NT2/D1 (cell line): ENCODE measurements around the gene TMEM263.
"Not testable (repeated sequence)": the region's sequence is repeated elsewhere in the genome, so short reads cannot be mapped to it uniquely, and the experiment has no call there.

Experiments
- DNase-seq: peaks from one replicate; pipeline ENCODE4 v3.0.0-alpha.2; 2011; ENCODE audit warnings: low read depth, low spot score
- H3K27me3 ChIP-seq: 2 replicates; pipeline ENCODE4 v1.6.0; 2011; ENCODE audit warnings: mild to moderate bottlenecking; ENCODE audit not compliant: insufficient read length, insufficient read depth
- H3K36me3 ChIP-seq: 2 replicates; pipeline ENCODE4 v1.6.1; 2011; ENCODE audit warnings: mild to moderate bottlenecking, low read length, mixed read lengths; ENCODE audit not compliant: insufficient read depth, insufficient read length
- H3K4me1 ChIP-seq: 2 replicates; pipeline ENCODE4 v1.5.1; 2011; ENCODE audit not compliant: insufficient read depth, insufficient read length
- H3K4me3 ChIP-seq: 2 replicates; pipeline ENCODE4 v1.5.1; 2011; ENCODE audit warnings: low read depth; ENCODE audit not compliant: insufficient read length
- H3K9ac ChIP-seq: 2 replicates; pipeline ENCODE4 v1.6.0; 2011; ENCODE audit warnings: low read depth; ENCODE audit not compliant: insufficient read length
- H3K9me3 ChIP-seq: 2 replicates; pipeline ENCODE4 v1.5.1; 2011; ENCODE audit warnings: mild to moderate bottlenecking, low read length; ENCODE audit not compliant: insufficient read depth
- SUZ12 ChIP-seq: IDR thresholded peaks from 2 replicates; pipeline ENCODE4 v1.6.1; 2011; ENCODE audit not compliant: insufficient read length, insufficient read depth; ENCODE audit errors: extremely low read depth
- YY1 ChIP-seq: IDR thresholded peaks from 2 replicates; pipeline ENCODE4 v1.6.1; 2011; ENCODE audit not compliant: insufficient read length, insufficient read depth
- ZNF274 ChIP-seq: IDR thresholded peaks from 2 replicates; pipeline ENCODE4 v1.6.1; 2011; ENCODE audit warnings: mild to moderate bottlenecking, low read depth, low read length

TMEM263 gene

GRCh38 chr12:106913456-106913855 is 42.3 kb upstream of the TMEM263 start:
- H3K4me1 ChIP-seq: peaks cover 3% of the 10 kb centered on the region
- no peaks in the 10 kb centered on the region for H3K27me3 ChIP-seq
- no peaks in the 10 kb centered on the region for H3K36me3 ChIP-seq
- H3K9me3 ChIP-seq: no peaks in the 10 kb centered on the region
- H3K4me3 ChIP-seq: no peak overlapping the region
- TF ChIP-seq YY1 (no peak), SUZ12 (no peak), ZNF274 (no peak)
- DNase-seq: no peak
- H3K9ac ChIP-seq: no peak overlapping the region

- no peaks in the 10 kb centered on the region for H3K9me3 ChIP-seq
- TF ChIP-seq YY1 (no peak), ZNF274 (no peak), SUZ12 (no peak)
- H3K36me3 ChIP-seq: no peaks in the 10 kb centered on the region
- H3K4me1 ChIP-seq: peaks cover 3% of the 10 kb centered on the region
- DNase-seq: no peak
- no peak overlapping the region for H3K9ac ChIP-seq
- no peak overlapping the region for H3K4me3 ChIP-seq
- no peaks in the 10 kb centered on the region for H3K27me3 ChIP-seq
Observed at GRCh38 chr12:106914796-106915634, 40.7 kb upstream of the TMEM263 start.

- TF ChIP-seq ZNF274: no peak
- TF ChIP-seq YY1: no peak
- TF ChIP-seq SUZ12: no peak
- H3K9ac ChIP-seq: no peak overlapping the region
Observed at GRCh38 chr12:106915635-106916026, 40.1 kb upstream of the TMEM263 start.

DNA sequence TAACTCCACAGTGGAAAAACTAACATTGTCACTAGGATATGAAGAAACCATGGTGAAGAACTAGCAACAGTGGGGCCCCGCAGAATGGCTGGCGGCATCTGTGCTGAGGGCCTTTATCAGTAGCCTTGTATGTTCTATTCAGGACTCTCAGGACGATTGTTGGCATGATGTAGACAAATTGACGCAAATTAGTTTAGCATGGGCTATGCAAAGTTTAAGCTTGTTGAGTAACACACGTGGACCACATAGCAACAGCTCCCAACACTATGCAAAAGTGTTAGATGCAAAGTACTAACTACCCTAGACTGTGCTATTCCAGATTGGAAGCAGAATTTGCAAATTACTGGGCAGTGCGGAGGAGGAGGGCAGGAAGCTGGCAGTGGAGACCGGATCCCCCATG is 38.2 kb upstream of the TMEM263 start:
- no peak for TF ChIP-seq SUZ12
- TF ChIP-seq YY1: no peak
- no peak for TF ChIP-seq ZNF274
- Histone ChIP-seq H3K4me3 (no peak overlapping the region), H3K9me3 (no peaks in the 10 kb centered on the region), H3K36me3 (no peaks in the 10 kb centered on the region), H3K9ac (no peak overlapping the region), H3K27me3 (no peaks in the 10 kb centered on the region), H3K4me1 (peaks cover 3% of the 10 kb centered on the region)
- DNase-seq: no peak

More at GRCh38 chr12:106915635-106916026, 40.1 kb upstream of the TMEM263 start:
- Histone ChIP-seq H3K9me3 (no peaks in the 10 kb centered on the region), H3K36me3 (no peaks in the 10 kb centered on the region), H3K4me1 (peaks cover 3% of the 10 kb centered on the region), H3K27me3 (no peaks in the 10 kb centered on the region), H3K4me3 (no peak overlapping the region)
- no peak for DNase-seq

DNA sequence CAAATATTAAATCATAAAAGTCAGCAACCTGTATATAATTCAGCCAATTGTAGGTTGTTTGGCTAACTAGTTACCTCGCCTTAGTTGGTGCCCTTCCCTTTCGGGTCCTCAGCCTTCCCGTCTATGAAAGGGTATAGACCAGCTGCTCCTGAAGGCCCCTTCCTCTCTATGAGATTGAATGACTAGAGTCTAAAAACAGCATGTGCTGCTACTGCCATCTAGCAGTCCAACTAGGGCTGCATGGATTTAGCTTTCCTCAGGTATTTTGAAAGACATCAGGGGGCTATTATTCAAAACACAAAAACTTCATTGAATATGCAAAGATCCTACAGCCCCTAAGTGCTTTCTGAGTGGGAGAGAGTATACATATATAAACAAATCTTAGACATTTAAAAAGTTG is 37.0 kb upstream of the TMEM263 start:
- H3K4me3 ChIP-seq: no peak overlapping the region
- peak; percentile 52 for DNase-seq
- no peaks in the 10 kb centered on the region for H3K27me3 ChIP-seq
- no peaks in the 10 kb centered on the region for H3K36me3 ChIP-seq
- H3K4me1 ChIP-seq: peaks cover 3% of the 10 kb centered on the region
- TF ChIP-seq YY1 (no peak), ZNF274 (no peak), SUZ12 (no peak)
- peaks cover 2% of the 10 kb centered on the region for H3K9me3 ChIP-seq
- no peak overlapping the region for H3K9ac ChIP-seq

DNA sequence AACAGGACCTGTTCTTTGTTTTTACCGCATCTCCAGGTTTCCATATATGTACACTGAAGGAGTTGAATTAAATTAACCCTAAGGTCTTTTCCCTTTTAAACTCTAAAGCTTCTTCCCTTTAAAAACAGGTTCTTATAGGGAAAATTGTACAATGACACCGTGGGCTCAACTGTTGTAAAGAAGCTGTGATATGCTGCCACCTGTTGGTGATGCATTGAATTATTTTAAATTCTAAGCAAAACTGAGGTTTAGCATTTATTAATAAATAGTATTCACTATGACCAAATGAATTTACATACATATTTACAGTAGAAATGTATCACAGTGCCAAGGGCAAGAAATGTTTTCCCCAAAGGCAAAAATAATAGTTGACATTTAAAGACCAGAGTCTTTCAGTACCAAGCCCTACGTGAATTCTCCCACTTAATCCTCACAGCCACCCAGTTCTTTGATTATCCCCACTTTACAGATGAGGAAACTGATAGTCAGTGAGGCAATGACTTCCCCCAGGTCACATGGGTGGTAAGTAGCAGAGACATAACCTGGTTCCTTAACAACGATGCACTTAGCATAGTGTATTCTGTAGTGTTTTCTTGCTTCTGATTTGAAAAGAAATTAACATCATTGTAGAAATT is 35.7 kb upstream of the TMEM263 start:
- no peak for TF ChIP-seq SUZ12
- no peak for TF ChIP-seq ZNF274
- TF ChIP-seq YY1: no peak
- peak; percentile 25 for DNase-seq
- no peaks in the 10 kb centered on the region for H3K27me3 ChIP-seq

GRCh38 chr12:106921976-106922375 is 33.7 kb upstream of the TMEM263 start:
- not testable (repeated sequence) for H3K4me3 ChIP-seq, H3K4me1 ChIP-seq, DNase-seq, H3K36me3 ChIP-seq, H3K9ac ChIP-seq, H3K9me3 ChIP-seq, H3K27me3 ChIP-seq

More for the DNA sequence above, 35.7 kb upstream of the TMEM263 start:
- Histone ChIP-seq H3K9ac (no peak overlapping the region), H3K36me3 (no peaks in the 10 kb centered on the region), H3K4me3 (no peak overlapping the region), H3K9me3 (peaks cover 9% of the 10 kb centered on the region), H3K4me1 (peaks cover 3% of the 10 kb centered on the region)

GRCh38 chr12:106923594-106923993 is 32.1 kb upstream of the TMEM263 start:
- H3K9me3 ChIP-seq, H3K36me3 ChIP-seq, H3K9ac ChIP-seq, H3K4me1 ChIP-seq, H3K4me3 ChIP-seq, DNase-seq, H3K27me3 ChIP-seq: not testable (repeated sequence)
